HG03439 (cell line): Measurements from ENCODE around the gene KLF16.

Experiments used
- ATAC-seq: cut with Tn5 transposase; IDR thresholded peaks from one replicate; pipeline ENCODE4 v1.9.1; 2021; ENCODE audit warnings: mild to moderate bottlenecking, moderate library complexity; ENCODE audit not compliant: unreplicated experiment

KLF16 gene

DNA sequence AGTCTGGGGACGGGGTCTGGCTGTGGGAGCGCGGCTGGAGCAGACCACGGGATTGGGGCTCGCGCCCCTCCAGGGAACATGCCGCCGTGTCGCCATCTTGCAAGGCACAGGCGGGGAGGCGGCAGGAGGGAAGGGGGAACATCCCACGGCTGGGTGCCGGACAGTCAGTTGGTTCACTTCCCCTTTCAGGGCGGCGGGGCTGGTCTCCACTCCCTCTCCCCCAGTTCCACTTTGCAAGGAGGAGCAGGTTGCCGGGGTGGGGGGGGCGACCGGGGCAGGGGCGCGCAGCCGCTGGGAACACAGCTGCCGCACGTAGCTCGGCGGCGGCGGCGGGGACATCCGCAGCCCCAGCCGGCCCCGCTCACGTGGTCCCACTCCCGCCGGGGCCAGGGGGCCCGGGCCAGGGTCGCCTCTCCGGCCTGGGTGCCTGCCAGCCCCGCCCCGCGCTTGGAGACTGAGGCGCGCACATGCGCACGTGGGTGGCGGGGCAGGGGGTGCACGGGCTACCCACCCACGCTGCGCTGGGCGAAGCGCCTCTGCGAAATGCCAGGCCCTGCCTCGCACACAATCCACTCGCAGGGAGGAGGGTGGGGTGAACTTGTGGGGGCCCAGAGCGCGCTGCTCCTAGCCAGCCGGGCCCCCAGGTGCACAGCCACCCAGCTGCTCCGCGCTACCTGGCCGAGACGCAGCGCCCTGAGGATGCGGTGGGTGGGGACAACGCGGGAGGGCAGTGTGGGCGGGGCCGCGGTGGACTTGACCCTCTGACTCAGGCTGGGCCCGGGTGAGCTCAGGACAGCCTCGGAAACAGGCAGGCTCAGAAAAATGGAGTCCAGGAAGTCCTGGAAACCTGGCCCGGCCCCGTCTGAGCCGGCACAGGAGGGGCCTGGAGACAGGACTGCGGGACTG is 6.4 kb downstream of the KLF16 start:
- ATAC-seq, result no peak

DNA sequence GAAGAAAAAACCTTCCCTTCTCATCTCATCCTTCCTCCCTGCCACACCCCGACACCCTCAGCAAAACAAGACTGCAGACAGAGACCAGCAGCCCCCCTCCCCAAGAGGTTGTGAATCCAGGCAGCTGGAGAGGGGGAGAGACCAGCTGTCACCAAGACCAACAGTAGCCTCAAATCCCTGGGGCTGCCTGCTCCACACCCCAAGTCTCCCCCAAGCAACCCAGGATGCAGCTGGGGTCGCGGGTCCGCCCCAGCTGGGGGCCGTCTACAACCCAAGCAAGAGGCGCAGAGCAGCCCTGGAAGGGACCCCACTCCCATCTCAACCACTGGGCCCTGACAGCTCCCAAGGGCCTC is 7.1 kb downstream of the KLF16 start:
- ATAC-seq, result no peak

GRCh38 chr19:1855828-1856255 is 7.5 kb downstream of the KLF16 start:
- ATAC-seq, result no peak

GRCh38 chr19:1855040-1855827 is 8.1 kb downstream of the KLF16 start:
- ATAC-seq, result no peak

DNA sequence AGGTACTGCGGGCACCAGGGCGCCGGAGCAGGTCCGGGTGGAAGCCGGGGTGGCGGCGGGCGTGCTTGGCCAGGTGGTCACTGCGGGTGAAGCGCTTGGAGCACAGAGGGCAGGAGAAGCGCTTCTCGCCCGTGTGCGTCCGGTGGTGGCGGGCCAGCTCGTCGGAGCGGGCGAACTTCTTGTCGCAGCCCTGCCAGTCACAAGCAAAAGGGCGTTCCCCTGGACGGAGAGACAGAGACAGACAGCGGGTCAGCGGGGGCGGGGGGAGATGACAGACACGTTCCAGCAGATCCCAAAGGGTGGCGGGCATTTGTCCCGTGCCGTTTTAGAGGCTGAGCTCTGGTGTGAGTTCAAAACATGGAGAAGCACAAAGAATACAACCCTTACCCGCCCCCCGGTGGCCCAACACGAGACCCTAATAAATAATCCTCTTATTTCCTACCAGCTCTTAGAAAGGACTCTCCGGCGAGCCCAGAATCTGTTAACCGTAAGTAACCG is 8.8 kb downstream of the KLF16 start:
- ATAC-seq, result no peak

DNA sequence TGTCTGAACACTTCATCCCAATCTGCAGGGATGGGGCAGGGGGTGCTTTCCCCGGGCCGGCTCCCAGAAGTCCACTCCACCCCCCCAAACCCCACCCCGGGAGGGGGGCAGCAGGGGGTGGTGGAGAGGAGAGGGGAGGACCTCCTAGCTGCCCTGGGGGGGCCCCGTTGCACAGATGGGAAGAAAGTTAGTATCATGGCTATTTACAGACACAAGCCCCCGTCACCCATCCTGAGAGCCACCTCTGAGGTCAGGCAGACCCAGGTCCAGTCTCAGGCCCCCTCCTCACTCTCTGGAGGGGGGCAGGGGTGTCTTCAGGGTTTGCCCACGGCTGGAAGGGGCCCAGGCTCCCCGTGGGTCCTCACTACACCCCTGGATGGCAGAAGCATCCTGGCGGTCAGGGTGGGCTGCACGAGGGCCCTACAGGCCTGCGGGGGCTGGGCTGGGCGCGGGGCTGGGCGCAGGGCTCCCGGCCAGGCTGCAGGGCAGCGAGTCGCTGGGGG is 9.3 kb downstream of the KLF16 start:
- ATAC-seq, result no peak

DNA sequence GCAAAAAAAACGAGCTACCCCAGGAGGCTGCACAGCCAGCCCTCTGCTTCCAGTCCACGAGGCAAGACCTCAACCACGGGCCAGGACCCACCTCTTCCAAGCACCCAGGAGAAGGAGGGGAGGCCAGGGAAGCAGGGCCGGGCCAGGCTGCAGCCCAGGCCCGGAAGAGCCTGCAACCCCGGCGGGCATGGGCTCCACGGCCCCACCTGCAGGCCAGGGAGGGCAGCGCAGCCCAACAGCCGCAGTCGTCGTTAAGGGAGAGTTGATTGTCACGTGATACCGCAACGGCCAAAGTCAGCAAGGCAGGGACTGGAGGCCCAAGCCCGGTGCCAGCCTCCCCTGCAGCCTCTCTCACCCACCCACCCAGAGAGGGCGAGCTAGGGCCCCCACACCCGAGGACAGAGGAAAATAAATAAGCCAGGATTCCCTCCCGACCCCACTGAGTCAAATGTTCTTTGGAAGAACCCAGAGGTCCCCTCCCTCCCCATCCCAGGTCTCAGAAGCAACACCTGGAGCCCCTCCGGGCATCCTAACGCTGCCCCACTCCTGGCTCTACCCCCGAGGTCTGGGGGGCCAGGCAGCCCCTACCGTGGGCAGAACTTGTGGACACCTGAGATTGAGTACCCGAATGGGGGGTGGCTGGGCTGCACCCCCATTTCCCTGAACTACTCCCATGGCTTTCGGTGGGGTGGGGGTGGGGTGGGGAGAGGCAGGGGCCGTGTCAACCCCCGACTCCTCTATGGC is 9.9 kb downstream of the KLF16 start:
- no peak for ATAC-seq

GRCh38 chr19:1852581-1853128 is 10.7 kb downstream of the KLF16 start:
- ATAC-seq, result no peak

GRCh38 chr19:1851654-1852580 is 11.5 kb downstream of the KLF16 start:
- no peak for ATAC-seq

- ATAC-seq, result no peak
Observed at GRCh38 chr19:1850809-1851653, 12.3 kb downstream of the KLF16 start.

- ATAC-seq, result no peak
Observed at GRCh38 chr19:1849886-1850398, 13.4 kb downstream of the KLF16 start.

GRCh38 chr19:1849132-1849474 is 14.3 kb downstream of the KLF16 start:
- ATAC-seq, result no peak

- ATAC-seq, result peak; percentile 64
Observed at GRCh38 chr19:1848399-1849131, 14.8 kb downstream of the KLF16 start, which contains the start of gene REXO1. REXO1 (minus strand) TSS chr19:1848483; CDS start chr19:1848358, 125 bp downstream.

DNA sequence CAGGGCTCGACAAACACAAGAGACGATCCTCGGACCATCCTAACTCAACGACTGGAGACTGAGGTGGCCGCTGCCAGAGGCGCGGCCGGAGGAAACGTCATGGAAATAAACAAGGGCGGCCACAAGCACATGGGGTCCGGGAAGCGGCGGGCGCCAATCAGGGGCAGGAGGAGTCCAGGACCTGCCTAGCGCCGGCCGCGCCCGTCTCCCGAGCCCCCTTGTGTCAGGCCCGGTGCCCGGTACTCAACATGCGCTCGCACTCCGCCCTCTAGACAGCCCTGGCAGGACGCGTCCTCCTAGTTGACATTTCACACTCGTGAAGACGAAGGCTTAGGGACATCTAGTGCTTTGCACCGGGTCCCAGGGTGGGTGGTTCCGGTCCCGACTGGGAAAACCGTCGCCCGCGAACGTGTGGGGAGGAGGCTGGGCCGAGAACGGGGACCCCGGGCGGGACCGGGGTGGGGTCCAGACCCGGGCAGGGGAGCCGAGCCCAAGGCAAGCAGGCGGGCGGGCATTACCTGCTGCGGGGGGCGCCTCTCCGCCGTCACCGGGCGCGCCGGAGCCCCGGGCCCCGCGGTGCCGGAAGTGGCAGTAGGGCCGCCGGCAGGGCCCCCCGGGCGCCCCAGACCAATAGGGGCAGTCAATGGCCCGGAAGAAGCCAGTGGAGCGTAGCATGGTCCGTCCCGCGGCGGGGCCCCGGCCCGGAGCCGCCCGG is 15.5 kb downstream of the KLF16 start:
- peak; percentile 20 for ATAC-seq

DNA sequence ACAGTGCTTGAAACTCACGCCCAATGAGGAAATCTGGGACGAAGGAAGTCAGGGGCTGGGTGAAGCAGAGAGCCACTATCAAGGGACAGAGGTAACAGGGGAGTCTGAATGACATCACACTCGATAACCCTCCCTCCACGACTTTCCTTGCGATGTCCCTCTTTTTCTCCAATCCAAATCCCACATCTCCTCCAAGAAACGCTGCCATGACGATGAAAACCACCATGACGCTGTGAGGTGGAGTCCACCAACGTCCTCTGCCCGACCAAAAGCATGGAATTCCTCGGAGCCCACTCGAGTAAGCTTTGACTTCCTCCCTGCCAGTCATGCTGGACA is 16.1 kb downstream of the KLF16 start:
- no peak for ATAC-seq

GRCh38 chr19:1846517-1847204 is 16.7 kb downstream of the KLF16 start:
- ATAC-seq, result no peak

- ATAC-seq, result no peak
Observed at GRCh38 chr19:1845642-1846041, 17.7 kb downstream of the KLF16 start.
